Neuron (in vitro differentiated cells): ENCODE measurements around the gene TNS2.
"Not testable (repeated sequence)": the region's sequence is repeated elsewhere in the genome, so short reads cannot be mapped to it uniquely, and the experiment has no call there.

Experiments
- H2AFZ ChIP-seq: one replicate; pipeline ENCODE4 v1.6.1; 2013; ENCODE audit warnings: low read depth, mild to moderate bottlenecking, inconsistent platforms, low read length, moderate library complexity
- H3K27me3 ChIP-seq: one replicate; pipeline ENCODE4 v1.6.1; 2013; ENCODE audit warnings: low read length; ENCODE audit not compliant: insufficient read depth
- H3K36me3 ChIP-seq: one replicate; pipeline ENCODE4 v1.6.1; 2013; ENCODE audit warnings: low read length; ENCODE audit not compliant: insufficient read depth
- H3K4me1 ChIP-seq: one replicate; pipeline ENCODE4 v1.6.1; 2013; ENCODE audit warnings: low read length; ENCODE audit not compliant: insufficient read depth
- H3K4me3 ChIP-seq: 2 replicates; pipeline ENCODE4 v1.5.1; 2013; ENCODE audit warnings: mild to moderate bottlenecking, low read length, moderate library complexity
- H3K9me3 ChIP-seq: one replicate; pipeline ENCODE4 v1.6.1; 2013; ENCODE audit warnings: low read length

The TNS2 gene

DNA sequence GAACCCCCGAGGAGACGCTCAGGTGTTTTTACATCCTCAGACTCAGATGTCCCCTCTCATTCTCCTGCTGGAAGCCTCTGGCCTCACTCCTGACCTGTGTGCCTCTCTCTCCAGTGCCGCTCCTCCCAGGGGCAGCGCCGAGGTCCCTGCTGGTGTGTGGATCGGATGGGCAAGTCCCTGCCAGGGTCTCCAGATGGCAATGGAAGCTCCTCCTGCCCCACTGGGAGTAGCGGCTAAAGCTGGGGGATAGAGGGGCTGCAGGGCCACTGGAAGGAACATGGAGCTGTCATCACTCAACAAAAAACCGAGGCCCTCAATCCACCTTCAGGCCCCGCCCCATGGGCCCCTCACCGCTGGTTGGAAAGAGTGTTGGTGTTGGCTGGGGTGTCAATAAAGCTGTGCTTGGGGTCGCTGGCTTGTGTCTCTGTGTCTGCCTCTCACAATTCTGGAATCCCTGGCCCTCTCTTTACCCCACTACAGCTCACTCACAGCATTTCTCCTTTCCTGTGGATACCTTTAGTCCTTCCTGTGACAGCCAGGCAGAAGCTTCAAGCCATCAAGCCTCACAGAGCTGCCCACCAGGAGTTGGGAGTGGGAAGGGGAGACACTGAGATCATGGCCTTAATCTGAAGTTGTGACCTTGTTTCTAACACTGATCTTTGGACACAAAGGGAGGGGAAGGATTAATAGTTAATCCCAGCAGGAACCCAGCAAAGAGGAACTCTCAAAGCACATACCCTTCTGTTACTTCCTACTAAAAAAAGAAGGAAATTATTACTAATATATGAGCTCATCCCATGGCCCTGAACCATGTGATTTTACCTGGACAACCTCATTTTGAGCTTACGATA is 52.3 kb downstream of the TNS2 start:
- Histone ChIP-seq H3K36me3 (no peaks in the 10 kb centered on the region), H3K4me1 (peaks cover 9% of the 10 kb centered on the region), H2AFZ (no peak overlapping the region), H3K27me3 (peaks cover 29% of the 10 kb centered on the region), H3K4me3 (no peak overlapping the region), H3K9me3 (no peaks in the 10 kb centered on the region)

DNA sequence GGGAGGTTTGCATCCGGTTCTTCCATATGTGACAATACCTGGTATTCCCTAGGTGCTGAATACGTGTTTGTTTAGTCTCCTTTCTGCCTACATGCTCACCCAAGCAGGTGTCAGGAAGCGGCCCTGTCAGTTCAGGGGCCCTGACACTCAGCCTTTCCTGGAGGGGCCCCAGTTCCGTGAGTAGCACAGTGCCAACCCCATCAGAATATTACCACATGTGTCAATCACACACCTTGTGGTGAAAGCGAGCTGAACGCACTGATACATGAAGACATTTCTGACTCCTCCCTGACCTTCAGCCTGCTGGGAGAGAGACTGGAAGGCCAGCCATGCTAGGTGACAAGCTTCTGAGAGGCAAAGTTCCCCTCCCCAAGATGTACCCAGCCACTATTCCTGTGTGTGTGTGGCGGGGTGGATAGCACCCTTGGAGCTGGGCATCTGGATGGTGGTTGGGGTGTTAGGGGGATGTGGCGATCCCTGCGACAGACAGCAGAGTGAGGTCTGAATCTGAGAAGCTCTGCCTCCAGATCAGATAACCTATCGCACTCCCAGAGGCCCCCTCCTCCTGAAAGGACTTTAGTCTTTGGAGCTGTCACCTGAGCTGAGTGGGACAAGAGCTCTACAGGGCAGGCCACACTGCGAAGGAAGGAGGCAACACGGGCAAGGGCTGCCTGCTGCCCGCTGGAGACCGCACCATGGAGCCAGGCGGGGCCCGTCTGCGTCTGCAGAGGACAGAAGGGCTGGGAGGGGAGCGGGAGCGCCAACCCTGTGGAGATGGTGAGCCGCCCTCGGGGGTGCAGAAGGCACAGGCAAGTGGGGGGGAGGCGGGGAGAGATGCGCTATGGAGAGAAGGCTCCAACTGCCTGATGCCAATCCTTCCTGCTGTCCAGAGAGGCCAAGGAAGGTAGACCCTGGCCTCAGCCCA is 53.3 kb downstream of the TNS2 start, which contains the start of gene SOAT2:
Gene SOAT2, plus strand, starts transcription at position 604 of the 925 bp plus-strand sequence. Its CDS starts 92 bp downstream, at position 696.
- Histone ChIP-seq H3K4me3 (no peak within 1 kb of the TSS), H3K27me3 (peaks cover 19% of the 10 kb centered on the region), H3K4me1 (peaks cover under 1% of the 10 kb centered on the region), H2AFZ (no peak within 1 kb of the TSS), H3K36me3 (no peaks in the 10 kb centered on the region), H3K9me3 (no peaks in the 10 kb centered on the region)

DNA sequence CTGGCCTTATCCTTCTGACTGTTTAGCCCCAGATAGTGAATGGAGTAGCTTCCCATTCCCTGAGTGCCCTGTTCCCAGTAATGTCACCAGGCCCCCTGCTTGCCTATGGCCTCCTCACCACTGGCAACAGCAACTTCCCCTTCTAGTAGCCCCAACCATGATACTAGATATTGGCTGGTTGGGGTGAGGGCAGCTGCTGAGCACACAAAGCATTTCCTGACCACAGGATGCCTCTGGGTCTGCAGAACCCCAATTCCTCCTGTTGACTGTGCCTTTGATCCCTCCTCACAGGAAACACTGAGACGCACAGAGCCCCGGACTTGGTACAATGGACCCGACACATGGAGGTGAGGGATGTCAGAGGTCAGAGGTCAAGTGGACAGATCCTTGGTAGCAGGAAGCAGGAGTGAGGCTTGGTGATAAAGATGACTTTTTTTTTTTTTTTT is 54.0 kb downstream of the TNS2 start:
- H3K4me3 ChIP-seq = no peak overlapping the region
- no peaks in the 10 kb centered on the region for H3K36me3 ChIP-seq
- H2AFZ ChIP-seq = no peak overlapping the region
- no peaks in the 10 kb centered on the region for H3K9me3 ChIP-seq
- H3K4me1 ChIP-seq = no peaks in the 10 kb centered on the region
- H3K27me3 ChIP-seq = peaks cover 12% of the 10 kb centered on the region

GRCh38 chr12:53105256-53105655 is 55.4 kb downstream of the TNS2 start:
- Histone ChIP-seq H3K9me3 (peaks cover 1% of the 10 kb centered on the region), H3K36me3 (no peaks in the 10 kb centered on the region), H2AFZ (no peak overlapping the region), H3K4me1 (no peaks in the 10 kb centered on the region), H3K27me3 (peaks cover 8% of the 10 kb centered on the region), H3K4me3 (no peak overlapping the region)

DNA sequence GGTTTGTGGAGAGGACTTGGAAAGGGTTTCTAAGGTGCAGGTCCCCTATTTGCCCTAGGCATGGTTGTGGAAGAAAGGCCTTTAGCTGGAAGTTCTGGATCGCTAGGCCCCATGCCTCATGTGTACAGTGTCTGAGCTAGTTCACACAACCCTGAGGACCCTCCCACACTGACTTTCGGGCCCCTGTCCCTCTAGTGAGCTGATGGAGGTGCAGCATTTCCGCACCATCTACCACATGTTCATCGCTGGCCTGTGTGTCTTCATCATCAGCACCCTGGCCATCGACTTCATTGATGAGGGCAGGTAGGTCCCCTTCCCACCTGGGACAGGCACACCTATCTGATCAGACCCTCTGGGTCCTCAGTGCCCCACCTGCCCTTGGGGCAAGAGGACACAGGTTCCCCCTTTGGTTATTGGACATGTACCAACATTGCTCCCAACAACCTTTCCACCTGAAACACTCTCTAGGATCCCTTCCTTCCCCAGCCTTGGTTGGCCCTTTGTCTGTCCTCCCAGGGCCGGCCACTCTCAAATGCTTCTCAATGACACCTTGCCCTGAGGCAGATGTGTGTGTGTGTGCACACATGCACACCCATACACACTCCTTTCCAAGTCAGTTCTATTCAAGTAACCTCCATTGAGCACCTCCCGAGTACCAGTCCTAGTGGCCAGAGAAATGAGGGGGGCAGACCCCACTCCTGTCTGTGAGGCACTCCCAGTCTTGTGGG is 56.0 kb downstream of the TNS2 start:
- H3K4me3 ChIP-seq = no peak overlapping the region

GRCh38 chr12:53107122-53107521 is 57.3 kb downstream of the TNS2 start:
- Histone ChIP-seq H3K4me3 (no peak overlapping the region), H3K4me1 (no peaks in the 10 kb centered on the region), H3K9me3 (peaks cover 1% of the 10 kb centered on the region), H3K27me3 (peaks cover 4% of the 10 kb centered on the region), H2AFZ (no peak overlapping the region), H3K36me3 (no peaks in the 10 kb centered on the region)

More for the DNA sequence above, 56.0 kb downstream of the TNS2 start:
- no peak overlapping the region for H2AFZ ChIP-seq
- peaks cover 4% of the 10 kb centered on the region for H3K27me3 ChIP-seq
- no peaks in the 10 kb centered on the region for H3K4me1 ChIP-seq
- peaks cover 1% of the 10 kb centered on the region for H3K9me3 ChIP-seq
- H3K36me3 ChIP-seq = no peaks in the 10 kb centered on the region

DNA sequence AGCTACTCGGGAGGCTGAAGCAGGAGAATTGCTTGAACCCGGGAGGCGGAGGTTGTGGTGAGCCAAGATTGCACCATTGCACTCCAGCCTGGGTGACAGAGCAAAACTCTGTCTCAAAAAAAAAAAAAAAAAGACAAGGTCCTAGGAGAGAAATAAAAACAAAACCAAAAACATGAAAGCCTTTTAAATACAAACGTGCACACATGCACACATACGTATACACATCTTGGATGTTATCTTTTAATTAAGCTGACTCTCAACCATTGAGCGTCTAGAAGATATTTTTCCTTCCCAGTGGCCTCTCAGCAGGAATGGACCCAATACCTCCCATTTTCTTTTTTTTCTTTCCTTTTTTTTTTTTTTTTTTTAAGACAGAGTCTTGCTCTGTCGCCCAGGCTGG is 62.6 kb downstream of the TNS2 start:
- H3K4me3 ChIP-seq, H3K27me3 ChIP-seq, H3K9me3 ChIP-seq, H3K36me3 ChIP-seq, H3K4me1 ChIP-seq, H2AFZ ChIP-seq: not testable (repeated sequence)

- peaks cover 1% of the 10 kb centered on the region for H3K9me3 ChIP-seq
- H3K4me1 ChIP-seq = no peaks in the 10 kb centered on the region
- H3K36me3 ChIP-seq = no peaks in the 10 kb centered on the region
- H2AFZ ChIP-seq = no peak overlapping the region
- H3K4me3 ChIP-seq = no peak overlapping the region
- H3K27me3 ChIP-seq = no peaks in the 10 kb centered on the region
These were observed 63.4 kb downstream of the TNS2 start for GRCh38 chr12:53113136-53113705.

GRCh38 chr12:53113951-53114350 is 64.1 kb downstream of the TNS2 start:
- H3K4me3 ChIP-seq = no peak overlapping the region
- no peaks in the 10 kb centered on the region for H3K4me1 ChIP-seq
- H3K27me3 ChIP-seq = no peaks in the 10 kb centered on the region
- H3K9me3 ChIP-seq = peaks cover 1% of the 10 kb centered on the region
- H2AFZ ChIP-seq = no peak overlapping the region
- H3K36me3 ChIP-seq = no peaks in the 10 kb centered on the region
